ENCODE measurements around the gene MYO18B.

The MYO18B gene

DNA sequence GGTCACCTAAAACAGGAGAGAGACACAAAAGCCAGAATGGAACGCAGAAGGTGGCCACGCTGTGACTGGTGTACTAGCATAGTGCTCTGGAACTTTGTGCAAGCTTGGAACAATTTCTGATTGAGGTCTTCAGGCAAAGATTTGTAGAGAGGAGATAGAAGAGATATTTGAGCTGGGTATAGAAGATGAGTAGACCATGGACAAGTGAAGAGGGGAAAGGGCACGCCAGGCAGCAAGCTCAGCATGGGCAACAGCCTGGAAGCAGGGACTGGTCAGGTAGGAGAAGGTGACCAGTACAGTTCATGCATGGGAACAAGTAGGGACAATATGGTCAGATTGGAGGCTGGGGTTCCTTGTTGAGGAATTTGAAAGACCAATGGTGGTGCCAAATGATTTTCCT is 24.4 kb downstream of the MYO18B start:
- in situ Hi-C loops (cut with HindIII; ENCODE audit: low sequenced_read_pairs), result no loop called here
- TF ChIP-seq, protein P1, sequence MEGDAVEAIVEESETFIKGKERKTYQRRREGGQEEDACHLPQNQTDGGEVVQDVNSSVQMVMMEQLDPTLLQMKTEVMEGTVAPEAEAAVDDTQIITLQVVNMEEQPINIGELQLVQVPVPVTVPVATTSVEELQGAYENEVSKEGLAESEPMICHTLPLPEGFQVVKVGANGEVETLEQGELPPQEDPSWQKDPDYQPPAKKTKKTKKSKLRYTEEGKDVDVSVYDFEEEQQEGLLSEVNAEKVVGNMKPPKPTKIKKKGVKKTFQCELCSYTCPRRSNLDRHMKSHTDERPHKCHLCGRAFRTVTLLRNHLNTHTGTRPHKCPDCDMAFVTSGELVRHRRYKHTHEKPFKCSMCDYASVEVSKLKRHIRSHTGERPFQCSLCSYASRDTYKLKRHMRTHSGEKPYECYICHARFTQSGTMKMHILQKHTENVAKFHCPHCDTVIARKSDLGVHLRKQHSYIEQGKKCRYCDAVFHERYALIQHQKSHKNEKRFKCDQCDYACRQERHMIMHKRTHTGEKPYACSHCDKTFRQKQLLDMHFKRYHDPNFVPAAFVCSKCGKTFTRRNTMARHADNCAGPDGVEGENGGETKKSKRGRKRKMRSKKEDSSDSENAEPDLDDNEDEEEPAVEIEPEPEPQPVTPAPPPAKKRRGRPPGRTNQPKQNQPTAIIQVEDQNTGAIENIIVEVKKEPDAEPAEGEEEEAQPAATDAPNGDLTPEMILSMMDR (IDR thresholded peaks at IDR 0.05; ENCODE audit: low read depth, low read length, missing control alignments), result no peak
- H3K4me3 ChIP-seq (ENCODE audit: low read depth, low read length), result no peak overlapping the region
- DNase-seq (ENCODE audit: low read depth), result no peak

DNA sequence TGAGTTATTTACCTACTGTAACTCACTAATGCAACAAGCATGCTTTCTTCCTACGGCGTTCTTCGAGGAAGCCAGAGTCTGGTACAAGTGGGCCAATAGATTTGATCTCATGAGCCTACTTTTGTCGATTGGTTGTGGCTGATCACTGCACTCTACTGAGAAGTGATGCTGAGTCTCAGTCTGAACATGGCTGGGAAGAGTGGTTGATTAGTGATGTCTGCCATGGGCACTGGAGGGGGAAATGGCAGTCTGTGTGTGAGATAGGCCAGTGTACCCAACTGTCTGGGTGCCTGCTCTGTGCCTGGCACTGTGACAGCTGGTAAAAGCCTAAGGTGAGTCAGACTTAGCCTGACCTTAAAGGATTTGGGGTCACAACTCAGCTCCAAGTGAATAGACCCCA is 28.3 kb downstream of the MYO18B start:
- TF ChIP-seq, protein P1 (IDR thresholded peaks at IDR 0.05; ENCODE audit: low read depth, low read length, missing control alignments), result no peak
- in situ Hi-C loops (cut with HindIII; ENCODE audit: low sequenced_read_pairs), result loop anchor here (5.0 to 10.0 kb wide), 2 partner anchors 58 to 564 kb away; no protein-coding TSS in a partner anchor
- no peak overlapping the region for H3K4me3 ChIP-seq (ENCODE audit: low read depth, low read length)
- no peak for DNase-seq (ENCODE audit: low read depth)

DNA sequence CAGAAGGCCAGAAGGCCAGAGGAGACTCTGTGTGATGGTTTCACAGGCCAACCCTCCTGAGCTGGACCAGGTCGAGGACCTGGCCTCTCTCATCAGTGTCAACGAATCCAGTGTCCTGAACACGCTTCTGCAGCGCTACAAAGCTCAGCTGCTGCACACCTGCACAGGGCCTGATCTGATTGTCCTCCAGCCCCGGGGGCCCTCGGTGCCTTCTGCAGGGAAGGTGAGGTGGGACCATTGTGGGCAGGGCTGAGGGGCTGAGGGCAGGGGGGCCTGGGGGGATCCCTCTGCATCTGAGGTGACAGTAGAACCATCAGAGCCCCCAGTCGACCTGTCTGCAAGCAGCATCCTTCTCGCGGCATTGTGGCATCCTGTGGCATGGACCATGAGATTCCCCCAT is 30.3 kb downstream of the MYO18B start:
- TF ChIP-seq, protein P1 (IDR thresholded peaks at IDR 0.05; ENCODE audit: low read depth, low read length, missing control alignments), result no peak
- in situ Hi-C loops (cut with HindIII; ENCODE audit: low sequenced_read_pairs), result loop anchor here (5.0 to 10.0 kb wide), 2 partner anchors 60 to 563 kb away; no protein-coding TSS in a partner anchor
- no peak for DNase-seq (ENCODE audit: low read depth)
- H3K4me3 ChIP-seq (ENCODE audit: low read depth, low read length), result no peak overlapping the region

DNA sequence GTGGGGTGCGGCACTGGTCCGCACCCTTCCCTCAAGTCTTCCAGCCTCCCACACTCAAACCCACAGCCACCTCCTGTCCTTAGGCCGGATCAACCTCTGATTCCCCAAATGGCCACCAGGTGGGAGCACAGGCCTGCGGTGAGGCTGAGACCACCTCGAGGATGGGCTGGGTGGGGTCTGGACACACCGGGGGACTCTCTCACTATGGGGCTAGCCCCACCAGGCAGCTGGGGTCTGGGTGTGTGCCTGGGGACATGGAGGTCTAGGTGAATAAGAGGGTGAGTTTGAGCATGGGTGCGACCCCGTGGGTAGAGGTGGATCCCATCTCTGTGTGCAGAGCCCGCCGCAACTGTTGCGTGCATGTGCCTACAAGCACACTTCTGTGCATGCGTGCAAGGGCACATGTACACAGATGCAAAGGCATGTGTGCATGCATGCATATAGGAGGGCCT is 32.6 kb downstream of the MYO18B start:
- H3K4me3 ChIP-seq (ENCODE audit: low read depth, low read length), result no peak overlapping the region
- in situ Hi-C loops (cut with HindIII; ENCODE audit: low sequenced_read_pairs), result loop anchor here (5.0 to 10.0 kb wide), 2 partner anchors 62 to 560 kb away; no protein-coding TSS in a partner anchor
- no peak for DNase-seq (ENCODE audit: low read depth)
- TF ChIP-seq, protein P1 (IDR thresholded peaks at IDR 0.05; ENCODE audit: low read depth, low read length, missing control alignments), result peak; percentile 61

DNA sequence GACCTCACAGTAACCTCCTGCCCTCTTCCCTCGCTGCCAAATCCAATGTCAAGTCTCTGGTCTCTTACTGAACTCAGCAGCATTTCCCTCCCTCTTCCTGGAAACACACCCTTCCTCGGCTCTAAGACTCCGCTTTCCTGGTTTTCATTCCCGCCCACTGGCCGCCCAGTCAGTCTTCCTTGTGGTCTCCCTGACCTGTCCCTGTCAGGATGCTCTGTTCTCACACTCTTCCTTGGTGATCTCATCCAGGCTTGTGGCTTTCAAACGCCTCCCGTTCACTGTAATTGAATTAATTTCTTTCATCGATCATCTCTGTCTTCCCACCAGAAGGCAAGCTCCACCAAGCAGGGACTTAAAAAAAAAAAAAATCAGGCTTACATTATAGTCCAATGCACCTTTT is 33.5 kb downstream of the MYO18B start:
- TF ChIP-seq, protein P1 (IDR thresholded peaks at IDR 0.05; ENCODE audit: low read depth, low read length, missing control alignments), result no peak
- in situ Hi-C loops (cut with HindIII; ENCODE audit: low sequenced_read_pairs), result loop anchor here (10.0 kb wide), 1 partner anchor 559 kb away; no protein-coding TSS in a partner anchor
- no peak for DNase-seq (ENCODE audit: low read depth)
- no peak overlapping the region for H3K4me3 ChIP-seq (ENCODE audit: low read depth, low read length)

- H3K4me3 ChIP-seq (ENCODE audit: low read depth, low read length), result no peak overlapping the region
- TF ChIP-seq, protein P1 (IDR thresholded peaks at IDR 0.05; ENCODE audit: low read depth, low read length, missing control alignments), result no peak
- no peak for DNase-seq (ENCODE audit: low read depth)
- in situ Hi-C loops (cut with HindIII; ENCODE audit: low sequenced_read_pairs), result loop anchor here (10.0 kb wide), 1 partner anchor 557 kb away; no protein-coding TSS in a partner anchor
Measured at GRCh38 chr22:25777411-25777810, 35.4 kb downstream of the MYO18B start.

Data from astrocyte of the cerebellum (primary cell).